NCI-H2107 treated with DMSO at 0.1 percent for 48 hours (cell line): ENCODE measurements around the gene ALDOB.
A peak's percentile ranks its signal among the peaks of the same experiment; 100 is the strongest.

ENCODE experiments used
- DNase-seq: peaks from one replicate; lab custom pipeline; 2025; ENCODE audit not compliant: unreplicated experiment; lab: John Stamatoyannopoulos, UW

ALDOB gene

GRCh38 chr9:101435601-101436079 lies at the start of gene ALDOB:
Gene ALDOB, minus strand, starts transcription at chr9:101435774. Its CDS starts 4,887 bp downstream, at chr9:101430887.
- no peak for DNase-seq

DNA sequence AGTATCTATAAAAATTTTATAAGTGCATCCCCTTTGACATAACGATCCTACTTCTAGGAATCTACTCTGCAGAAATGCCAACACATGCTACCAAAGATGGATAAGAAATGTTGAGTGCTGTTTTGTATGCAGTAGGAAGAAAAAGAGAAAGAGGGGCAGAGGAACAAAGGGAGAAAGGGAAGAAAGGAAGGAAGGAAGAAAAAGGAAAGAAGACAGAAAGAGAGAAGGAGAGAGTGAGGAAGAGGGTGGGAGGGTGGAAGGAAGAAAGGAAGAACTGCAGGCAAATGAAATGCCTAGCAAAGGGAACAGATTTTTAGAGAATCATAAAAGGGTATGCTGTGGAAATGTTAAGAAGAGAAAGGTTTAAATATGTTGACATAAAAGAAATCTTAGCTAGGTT lies 48.5 kb upstream of the ALDOB start:
- DNase-seq: no peak

DNA sequence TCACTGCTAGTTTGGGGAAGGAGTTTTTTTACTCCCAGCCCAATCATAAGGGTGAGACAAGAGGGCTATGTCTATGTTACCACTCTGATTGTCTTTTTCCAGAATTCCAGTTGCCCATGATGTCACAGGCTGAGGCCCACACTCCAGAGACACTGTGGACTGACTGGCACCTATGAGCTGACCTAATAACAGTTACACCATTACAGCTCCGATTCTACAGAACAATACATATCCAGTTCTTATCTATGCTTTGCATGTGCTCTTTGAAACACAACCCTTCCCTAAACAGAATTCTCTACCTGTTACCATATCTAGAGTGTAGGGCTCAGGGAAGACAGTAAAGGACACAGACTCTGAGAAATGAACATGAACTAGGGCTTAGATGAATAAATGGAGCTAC lies 45.7 kb upstream of the ALDOB start:
- DNase-seq: no peak

GRCh38 chr9:101480386-101480785 lies 44.8 kb upstream of the ALDOB start:
- no peak for DNase-seq

DNA sequence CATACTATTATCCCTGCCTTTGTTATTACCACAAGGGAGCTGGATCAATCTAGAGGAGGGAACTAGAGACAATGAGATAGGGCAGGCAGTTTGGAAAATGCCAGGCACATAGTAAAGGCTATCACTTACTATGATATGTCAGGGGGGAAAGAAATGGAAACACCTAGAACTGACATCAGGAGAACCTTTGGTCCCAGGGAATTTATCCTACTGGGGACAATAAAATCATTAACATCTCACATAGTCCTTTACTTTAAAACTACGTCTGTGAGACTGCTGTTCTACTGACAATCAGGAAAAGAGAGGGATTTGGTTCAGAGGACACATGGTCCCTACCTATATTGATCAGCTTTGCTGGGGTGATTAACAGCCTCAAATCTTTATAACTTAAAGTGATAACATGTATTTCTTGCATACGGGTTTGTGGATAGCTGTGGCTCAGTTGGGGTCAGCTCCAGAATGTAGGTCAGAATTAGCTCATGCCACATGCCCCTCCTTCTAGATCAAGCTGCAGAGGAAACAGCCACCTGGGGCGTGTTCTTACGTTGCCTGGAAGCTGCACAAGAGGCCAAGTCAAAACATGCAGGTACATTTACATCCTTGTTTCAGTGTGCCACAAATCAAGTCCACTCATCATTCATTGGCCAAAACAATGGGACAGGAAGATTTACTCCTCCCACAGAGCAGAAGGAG lies 43.9 kb upstream of the ALDOB start:
- peak; percentile 14 for DNase-seq

GRCh38 chr9:101478906-101479305 lies 43.3 kb upstream of the ALDOB start:
- DNase-seq: no peak

DNA sequence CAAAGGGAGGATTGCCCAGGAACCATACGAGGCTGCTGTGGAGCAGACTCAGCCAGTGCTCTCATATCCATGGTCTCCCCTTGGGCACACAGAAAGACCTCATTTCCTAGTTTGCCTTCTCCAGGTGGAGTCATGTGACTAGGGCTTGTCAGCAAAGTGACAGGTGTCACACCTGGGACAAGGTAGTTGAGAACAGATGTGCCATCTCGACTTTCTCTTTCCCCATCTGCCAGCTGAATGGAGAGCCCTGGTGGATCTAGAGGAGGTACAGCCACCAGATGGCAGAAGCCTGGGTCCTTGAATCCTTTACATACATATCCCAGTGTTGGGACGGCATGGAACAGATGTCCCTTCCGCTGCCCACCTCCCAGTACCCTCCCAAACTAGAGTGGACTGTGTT lies 42.9 kb upstream of the ALDOB start:
- peak; percentile 10 for DNase-seq

DNA sequence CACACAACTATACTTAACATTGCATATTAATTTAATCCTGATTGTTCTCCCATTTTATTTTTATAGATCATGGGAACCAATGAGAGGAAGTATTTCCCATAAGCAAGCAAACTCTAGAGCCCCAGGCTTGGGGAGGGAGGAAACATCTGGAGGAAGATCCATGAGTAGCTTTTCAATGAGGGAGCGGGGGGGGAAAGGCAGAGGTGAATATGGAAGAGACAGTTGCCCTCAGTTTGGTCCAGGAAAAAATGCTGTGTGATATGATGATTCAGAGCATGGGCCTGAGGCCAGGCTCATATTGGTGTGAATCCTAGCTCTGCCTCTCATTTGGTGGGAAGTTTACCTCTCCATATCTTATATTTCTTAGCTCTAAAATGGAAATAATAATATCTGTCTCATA lies 42.2 kb upstream of the ALDOB start:
- no peak for DNase-seq

DNA sequence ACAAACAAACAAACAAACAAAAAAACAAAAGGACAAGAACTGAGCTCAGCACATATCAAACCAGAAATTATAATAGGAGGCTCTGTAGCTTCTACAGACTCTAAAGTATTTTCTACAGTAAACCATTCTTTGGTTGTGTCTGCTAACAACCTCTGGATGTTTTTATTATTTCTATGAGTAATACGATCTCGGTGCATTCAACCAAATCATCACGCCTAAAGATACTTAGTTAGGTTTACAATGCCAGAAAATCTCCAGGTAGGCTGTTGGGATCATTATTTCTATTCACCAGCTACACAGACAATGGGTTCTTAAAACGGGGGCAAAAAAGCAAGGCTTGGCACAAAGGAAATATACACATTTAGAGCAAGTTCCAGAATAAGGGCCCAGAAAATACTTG lies 41.6 kb upstream of the ALDOB start:
- DNase-seq: peak; percentile 80

DNA sequence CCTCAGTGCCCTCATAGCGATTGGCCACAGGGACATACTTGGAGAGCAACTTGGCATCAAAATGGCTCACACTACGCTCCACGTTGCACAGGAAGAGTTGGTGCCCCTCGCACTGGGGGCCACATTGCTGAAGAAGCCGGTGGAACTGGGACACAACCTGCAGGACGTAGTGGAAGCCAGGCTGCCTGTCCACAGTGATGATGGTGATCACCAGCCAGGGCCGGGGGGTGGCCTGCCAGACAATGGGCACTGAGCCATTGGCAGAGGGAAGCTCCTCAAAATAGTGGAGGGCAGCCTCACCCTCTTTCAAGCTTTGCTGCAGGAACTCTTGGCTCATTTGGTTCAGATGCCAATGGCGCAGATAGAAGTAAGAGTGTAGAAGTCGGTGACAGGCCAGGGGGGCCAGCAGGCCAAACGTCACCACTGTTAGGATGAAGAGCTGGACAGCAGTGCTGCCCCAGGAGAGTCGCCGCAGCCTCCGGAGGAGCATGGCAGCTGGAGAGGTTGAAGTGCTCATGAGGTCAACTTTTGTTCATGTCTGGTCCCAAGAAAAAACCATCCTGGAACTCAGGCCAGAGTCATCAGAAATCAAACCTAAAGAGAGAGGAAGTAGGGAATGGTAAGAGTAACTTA lies 41.1 kb upstream of the ALDOB start:
- no peak for DNase-seq

DNA sequence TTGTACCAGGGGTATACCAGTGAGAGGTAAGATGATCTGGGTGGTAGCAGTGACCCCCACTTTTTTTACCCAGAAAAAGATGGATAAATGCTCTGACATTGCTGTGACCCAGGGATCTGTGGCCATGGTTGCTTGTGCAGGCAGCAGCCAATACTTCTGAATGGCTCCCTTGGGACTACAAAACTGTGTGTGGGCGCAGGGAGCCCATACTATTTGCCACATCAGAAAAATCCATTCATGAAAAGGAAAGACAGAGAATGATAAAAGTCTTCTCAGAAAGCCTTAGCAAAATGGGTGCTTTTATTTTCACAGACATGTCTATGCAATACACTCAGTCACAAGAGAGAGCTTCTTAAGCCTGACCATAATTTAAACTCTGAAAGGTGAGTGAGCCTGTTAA lies 37.3 kb upstream of the ALDOB start:
- DNase-seq: peak; percentile 13

- no peak for DNase-seq
These were observed 35.4 kb upstream of the ALDOB start for GRCh38 chr9:101470929-101471328.

GRCh38 chr9:101470021-101470420 lies 34.4 kb upstream of the ALDOB start:
- DNase-seq: no peak

DNA sequence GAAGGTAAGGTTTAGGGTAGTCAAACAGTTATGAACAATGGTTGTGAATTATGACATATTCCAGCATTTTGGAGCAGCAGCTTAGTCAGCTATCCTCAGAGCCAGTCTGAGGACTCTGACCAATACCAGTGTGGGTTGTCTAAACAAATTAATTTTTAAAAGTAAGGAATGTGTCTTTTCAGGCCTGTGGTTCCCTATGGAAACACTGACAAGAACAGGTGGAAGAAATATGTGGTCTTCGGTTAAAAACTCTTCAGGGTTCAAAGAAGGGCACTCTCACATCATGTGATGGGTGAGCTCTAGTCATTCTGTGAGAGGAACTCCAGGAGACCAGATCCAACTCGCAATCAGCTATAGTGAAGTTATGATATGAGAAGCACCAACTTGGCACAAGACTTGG lies 33.5 kb upstream of the ALDOB start:
- DNase-seq: no peak

DNA sequence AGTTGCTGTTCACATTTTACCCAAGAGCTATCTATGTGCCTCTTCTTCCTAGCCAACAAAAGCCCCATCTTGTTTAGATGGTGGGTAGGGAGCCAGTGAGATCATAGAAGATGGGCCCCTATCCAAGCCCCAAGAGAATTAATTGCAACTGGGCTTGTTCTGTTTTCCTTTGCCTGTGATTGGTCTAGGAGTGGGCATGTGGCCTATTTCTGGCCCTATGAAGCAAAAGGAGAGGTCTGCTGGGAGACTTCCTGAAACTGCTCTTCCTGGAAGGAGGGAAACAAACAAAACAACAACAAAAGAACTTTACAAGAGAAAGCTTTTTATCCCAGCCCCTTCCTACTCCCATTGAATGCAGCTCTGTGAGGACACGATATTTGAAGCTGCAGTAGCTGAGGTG lies 32.5 kb upstream of the ALDOB start:
- no peak for DNase-seq

DNA sequence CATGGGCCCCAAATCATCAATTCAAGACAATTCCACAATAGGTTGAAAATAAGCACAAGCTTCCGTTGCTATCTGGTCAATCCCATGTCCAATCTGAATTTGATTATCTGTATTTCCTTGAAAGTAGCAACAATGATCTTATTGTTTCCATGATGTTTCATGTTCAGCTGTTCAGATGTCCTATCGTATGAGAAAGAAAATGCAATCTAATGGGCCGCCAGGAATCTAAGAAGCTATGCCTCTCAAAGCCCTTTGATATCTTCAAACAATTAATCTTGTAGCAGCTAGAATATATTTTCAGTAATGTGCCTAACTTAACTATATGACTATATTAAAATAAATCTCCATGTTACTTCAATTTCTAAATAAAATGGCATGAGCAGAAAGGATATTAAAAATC lies 32.1 kb upstream of the ALDOB start:
- no peak for DNase-seq

DNA sequence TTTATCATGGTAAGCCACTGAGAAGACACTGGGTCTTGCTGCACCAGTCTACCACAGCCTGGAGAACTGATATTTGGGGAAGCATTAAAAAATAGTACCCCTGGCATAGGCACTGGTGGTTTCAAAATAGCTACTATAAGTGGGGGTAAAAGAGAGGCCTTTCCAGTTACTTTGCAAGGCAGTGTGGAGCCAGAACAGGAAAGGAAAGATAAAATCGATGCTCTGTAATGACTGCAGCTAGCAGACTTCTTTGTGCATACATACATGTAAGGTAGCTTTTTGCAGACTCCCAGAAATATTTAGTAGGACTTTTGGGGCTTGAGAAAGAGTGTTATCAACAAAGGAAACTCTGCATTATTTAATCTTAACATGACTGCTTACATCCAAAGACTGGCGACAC lies 31.3 kb upstream of the ALDOB start:
- no peak for DNase-seq

GRCh38 chr9:101465326-101465915 lies 29.8 kb upstream of the ALDOB start:
- peak; percentile 72 for DNase-seq

DNA sequence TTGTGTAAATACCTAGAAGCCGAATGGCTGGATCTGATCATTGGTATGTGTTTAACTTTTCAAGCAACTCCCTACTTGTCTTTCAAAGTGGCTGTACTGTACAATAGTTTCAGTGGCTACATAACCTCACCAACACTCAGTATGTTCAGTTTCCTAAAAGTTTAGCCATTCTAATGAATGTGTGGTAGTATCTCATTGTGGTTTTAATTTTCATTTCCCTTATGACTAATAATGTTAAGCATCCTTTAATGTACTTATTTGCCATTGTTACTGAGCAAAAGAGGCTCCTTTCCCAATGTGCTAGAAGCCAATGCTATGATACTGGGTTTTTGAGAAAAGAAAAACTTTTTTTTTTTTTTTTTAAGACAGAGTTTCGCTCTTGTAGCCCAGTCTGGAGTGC lies 27.8 kb upstream of the ALDOB start:
- DNase-seq: no peak

- peak; percentile 56 for DNase-seq
These were observed 27.0 kb upstream of the ALDOB start for GRCh38 chr9:101462558-101462957.

DNA sequence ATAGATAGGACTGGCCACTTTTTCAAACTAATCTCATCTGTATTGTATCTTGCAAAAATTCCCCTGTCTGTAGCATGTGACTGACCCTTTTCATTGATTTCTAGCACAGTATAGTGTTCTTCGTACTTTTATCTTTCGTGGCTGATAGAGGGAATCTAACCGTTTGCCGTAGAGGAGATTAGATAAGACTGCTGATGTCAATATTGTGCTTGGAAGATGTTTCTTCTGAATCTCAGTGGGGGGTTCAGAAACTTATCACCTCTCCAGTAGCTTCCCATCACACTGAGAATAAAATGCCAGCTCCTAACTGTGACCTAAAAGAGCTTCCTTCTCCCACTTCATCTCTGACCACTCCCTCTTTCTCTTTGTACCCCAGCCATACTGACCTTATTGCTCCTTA lies 25.4 kb upstream of the ALDOB start:
- DNase-seq: no peak

- DNase-seq: peak; percentile 95
These were observed 23.5 kb upstream of the ALDOB start for GRCh38 chr9:101458963-101459631.
